T-helper 1 cell treated with Interleukin-12 subunit alpha and Interleukin-12 subunit beta and Interleukin-4 antibody, amounts not matched to agents 30 μg/mL and 1 μg/mL, for 36 hours (primary cell): ENCODE data around the gene INMT.

Source experiments
- H3K27ac Mint-ChIP-seq: one replicate; pipeline ENCODE4 v1.8.0; 2021; ENCODE audit warnings: mild to moderate bottlenecking, mixed read lengths
- H3K27me3 Mint-ChIP-seq: one replicate; pipeline ENCODE4 v1.8.0; 2021; ENCODE audit warnings: low read depth, mixed read lengths
- H3K36me3 Mint-ChIP-seq: one replicate; pipeline ENCODE4 v1.8.0; 2021; ENCODE audit warnings: low read depth, mixed read lengths
- H3K4me1 Mint-ChIP-seq: one replicate; pipeline ENCODE4 v1.8.0; 2021; ENCODE audit warnings: low read depth, mixed read lengths
- H3K4me3 Mint-ChIP-seq: one replicate; pipeline ENCODE4 v1.8.0; 2021; ENCODE audit warnings: mild to moderate bottlenecking, moderate library complexity, mixed read lengths
- H3K9me3 Mint-ChIP-seq: one replicate; pipeline ENCODE4 v1.8.0; 2021; ENCODE audit warnings: mixed read lengths

The INMT gene

GRCh38 chr7:30751696-30752273 lies at the start of gene INMT:
Gene INMT, plus strand, starts transcription at chr7:30752135. Its CDS starts 16 bp downstream, at chr7:30752151.
- Mint-ChIP-seq H3K4me1 (no peaks in the 10 kb centered on the region), H3K27me3 (peaks cover 3% of the 10 kb centered on the region), H3K27ac (no peak within 1 kb of the TSS), H3K4me3 (no peak within 1 kb of the TSS), H3K9me3 (no peaks in the 10 kb centered on the region), H3K36me3 (no peaks in the 10 kb centered on the region)

- H3K4me3 Mint-ChIP-seq, result no peak overlapping the region
- peaks cover 25% of the 10 kb centered on the region for H3K4me1 Mint-ChIP-seq
- H3K9me3 Mint-ChIP-seq, result no peaks in the 10 kb centered on the region
- H3K36me3 Mint-ChIP-seq, result no peaks in the 10 kb centered on the region
- no peak overlapping the region for H3K27ac Mint-ChIP-seq
- H3K27me3 Mint-ChIP-seq, result peaks cover 6% of the 10 kb centered on the region
Observed at GRCh38 chr7:30702200-30702599, 49.7 kb upstream of the INMT start.

- no peak overlapping the region for H3K27ac Mint-ChIP-seq
Observed at GRCh38 chr7:30703756-30704155, 48.2 kb upstream of the INMT start.

GRCh38 chr7:30705008-30705407 lies 46.9 kb upstream of the INMT start:
- Mint-ChIP-seq H3K9me3 (no peaks in the 10 kb centered on the region), H3K4me3 (no peak overlapping the region), H3K27ac (no peak overlapping the region), H3K36me3 (no peaks in the 10 kb centered on the region), H3K4me1 (peaks cover 8% of the 10 kb centered on the region), H3K27me3 (peaks cover 7% of the 10 kb centered on the region)

More at GRCh38 chr7:30703756-30704155, 48.2 kb upstream of the INMT start:
- peaks cover 6% of the 10 kb centered on the region for H3K27me3 Mint-ChIP-seq
- no peak overlapping the region for H3K4me3 Mint-ChIP-seq
- H3K9me3 Mint-ChIP-seq, result no peaks in the 10 kb centered on the region
- no peaks in the 10 kb centered on the region for H3K36me3 Mint-ChIP-seq
- H3K4me1 Mint-ChIP-seq, result peaks cover 13% of the 10 kb centered on the region

GRCh38 chr7:30705596-30705995 lies 46.3 kb upstream of the INMT start:
- no peak overlapping the region for H3K27ac Mint-ChIP-seq
- peaks cover 4% of the 10 kb centered on the region for H3K4me1 Mint-ChIP-seq
- no peaks in the 10 kb centered on the region for H3K9me3 Mint-ChIP-seq
- H3K4me3 Mint-ChIP-seq, result no peak overlapping the region
- H3K27me3 Mint-ChIP-seq, result peaks cover 11% of the 10 kb centered on the region
- H3K36me3 Mint-ChIP-seq, result no peaks in the 10 kb centered on the region

- Mint-ChIP-seq H3K4me1 (peaks cover 4% of the 10 kb centered on the region), H3K4me3 (no peak overlapping the region), H3K36me3 (no peaks in the 10 kb centered on the region), H3K9me3 (no peaks in the 10 kb centered on the region), H3K27ac (no peak overlapping the region), H3K27me3 (peaks cover 11% of the 10 kb centered on the region)
Observed at GRCh38 chr7:30706316-30706715, 45.6 kb upstream of the INMT start.

GRCh38 chr7:30706908-30707307 lies 45.0 kb upstream of the INMT start:
- Mint-ChIP-seq H3K27me3 (peaks cover 11% of the 10 kb centered on the region), H3K36me3 (no peaks in the 10 kb centered on the region), H3K27ac (no peak overlapping the region), H3K4me1 (peaks cover 4% of the 10 kb centered on the region), H3K4me3 (no peak overlapping the region), H3K9me3 (no peaks in the 10 kb centered on the region)

GRCh38 chr7:30707391-30708357 lies 44.3 kb upstream of the INMT start:
- Mint-ChIP-seq H3K27me3 (peaks cover 10% of the 10 kb centered on the region), H3K4me1 (no peaks in the 10 kb centered on the region), H3K27ac (no peak overlapping the region), H3K4me3 (no peak overlapping the region), H3K36me3 (no peaks in the 10 kb centered on the region), H3K9me3 (no peaks in the 10 kb centered on the region)

GRCh38 chr7:30708412-30708811 lies 43.5 kb upstream of the INMT start:
- Mint-ChIP-seq H3K4me3 (no peak overlapping the region), H3K27me3 (peaks cover 5% of the 10 kb centered on the region), H3K9me3 (no peaks in the 10 kb centered on the region), H3K36me3 (no peaks in the 10 kb centered on the region), H3K4me1 (no peaks in the 10 kb centered on the region), H3K27ac (no peak overlapping the region)

- Mint-ChIP-seq H3K27me3 (peaks cover 5% of the 10 kb centered on the region), H3K4me3 (no peak overlapping the region), H3K9me3 (no peaks in the 10 kb centered on the region), H3K4me1 (no peaks in the 10 kb centered on the region), H3K27ac (no peak overlapping the region), H3K36me3 (no peaks in the 10 kb centered on the region)
Observed at GRCh38 chr7:30708983-30709382, 43.0 kb upstream of the INMT start.

GRCh38 chr7:30709549-30709948 lies 42.4 kb upstream of the INMT start:
- Mint-ChIP-seq H3K4me3 (no peak overlapping the region), H3K4me1 (no peaks in the 10 kb centered on the region), H3K27me3 (peaks cover 5% of the 10 kb centered on the region), H3K36me3 (peaks cover 2% of the 10 kb centered on the region), H3K27ac (no peak overlapping the region), H3K9me3 (no peaks in the 10 kb centered on the region)

- H3K4me3 Mint-ChIP-seq, result no peak overlapping the region
- no peak overlapping the region for H3K27ac Mint-ChIP-seq
- H3K9me3 Mint-ChIP-seq, result peaks cover 3% of the 10 kb centered on the region
- no peaks in the 10 kb centered on the region for H3K4me1 Mint-ChIP-seq
- H3K27me3 Mint-ChIP-seq, result peaks cover 5% of the 10 kb centered on the region
- H3K36me3 Mint-ChIP-seq, result peaks cover 3% of the 10 kb centered on the region
Observed at GRCh38 chr7:30710669-30711068, 41.3 kb upstream of the INMT start.

- H3K9me3 Mint-ChIP-seq, result peaks cover 17% of the 10 kb centered on the region
Observed at GRCh38 chr7:30713392-30713791, 38.5 kb upstream of the INMT start.

GRCh38 chr7:30714129-30714528 lies 37.8 kb upstream of the INMT start:
- peaks cover 5% of the 10 kb centered on the region for H3K27me3 Mint-ChIP-seq
- H3K9me3 Mint-ChIP-seq, result peaks cover 25% of the 10 kb centered on the region
- no peak overlapping the region for H3K4me3 Mint-ChIP-seq
- H3K27ac Mint-ChIP-seq, result no peak overlapping the region
- no peaks in the 10 kb centered on the region for H3K4me1 Mint-ChIP-seq
- H3K36me3 Mint-ChIP-seq, result peaks cover 19% of the 10 kb centered on the region

More at GRCh38 chr7:30713392-30713791, 38.5 kb upstream of the INMT start:
- H3K4me1 Mint-ChIP-seq, result no peaks in the 10 kb centered on the region
- peaks cover 14% of the 10 kb centered on the region for H3K36me3 Mint-ChIP-seq
- peaks cover 5% of the 10 kb centered on the region for H3K27me3 Mint-ChIP-seq
- H3K4me3 Mint-ChIP-seq, result no peak overlapping the region
- no peak overlapping the region for H3K27ac Mint-ChIP-seq

GRCh38 chr7:30717181-30717580 lies 34.8 kb upstream of the INMT start:
- H3K9me3 Mint-ChIP-seq, result peaks cover 33% of the 10 kb centered on the region
- no peak overlapping the region for H3K4me3 Mint-ChIP-seq
- no peak overlapping the region for H3K27ac Mint-ChIP-seq
- peaks cover 24% of the 10 kb centered on the region for H3K36me3 Mint-ChIP-seq
- H3K27me3 Mint-ChIP-seq, result peaks cover 3% of the 10 kb centered on the region
- H3K4me1 Mint-ChIP-seq, result no peaks in the 10 kb centered on the region
